Dermis microvascular lymphatic vessel endothelial cell (primary cell): ENCODE results near the gene ZBTB7C. TPM values are rescaled to one million over a fixed set of nuclear protein-coding genes. Genes with fewer than 3 reads are reported as not detected.

Source experiments
- DNase-seq, 2 donors: peaks; one replicate each; pipeline versions ENCODE4 v3.0.0 to v3.0.0-alpha.2; 2010; ENCODE audit warnings: low read depth in 2 of 2
- total RNA-seq: library from RNA; depleted of rRNA; stranded (reverse); fragments of >200 nt; gene quantifications from 2 replicates; pipeline ENCODE4 v1.2.1, GENCODE V29; 2014

Gene ZBTB7C
- total RNA-seq, 1 donor from 2014 or later: under 0.01 TPM

DNA sequence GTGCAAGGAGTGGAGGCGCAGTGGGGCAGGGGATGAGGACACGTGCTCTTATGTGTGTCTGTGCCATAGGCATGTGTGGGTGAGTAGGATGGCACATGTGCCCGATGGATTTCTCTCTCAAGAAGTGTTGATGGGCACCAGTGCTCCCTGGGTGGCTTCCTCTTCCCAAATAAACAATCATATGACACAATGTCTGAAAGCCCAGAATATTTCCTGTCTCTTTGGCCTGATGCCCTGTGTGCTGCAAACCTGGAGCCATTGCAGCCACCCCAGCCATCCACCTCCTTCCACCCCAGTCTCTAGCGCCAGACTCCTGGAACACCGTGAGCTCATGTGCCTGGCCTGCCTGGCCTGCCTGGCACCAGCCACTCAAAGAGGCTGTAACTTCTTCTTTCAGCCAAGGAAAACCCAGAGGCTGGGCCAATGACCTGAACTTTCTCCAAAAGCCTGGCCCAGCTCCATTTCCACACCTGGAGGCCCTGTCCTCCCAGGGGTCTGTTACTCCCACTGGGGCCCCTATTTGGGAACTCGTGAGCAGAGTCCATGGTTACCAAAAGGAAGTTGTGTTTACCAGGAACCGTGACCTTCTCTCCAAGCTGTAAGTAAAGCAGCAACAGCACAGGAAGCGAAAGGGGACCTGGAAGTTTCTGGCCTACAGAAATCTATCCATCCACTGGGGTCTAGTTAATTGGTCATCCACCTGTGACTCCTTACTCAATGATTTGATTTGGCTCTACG is 9.5 kb upstream of the ZBTB7C start:
- no peak for DNase-seq

DNA sequence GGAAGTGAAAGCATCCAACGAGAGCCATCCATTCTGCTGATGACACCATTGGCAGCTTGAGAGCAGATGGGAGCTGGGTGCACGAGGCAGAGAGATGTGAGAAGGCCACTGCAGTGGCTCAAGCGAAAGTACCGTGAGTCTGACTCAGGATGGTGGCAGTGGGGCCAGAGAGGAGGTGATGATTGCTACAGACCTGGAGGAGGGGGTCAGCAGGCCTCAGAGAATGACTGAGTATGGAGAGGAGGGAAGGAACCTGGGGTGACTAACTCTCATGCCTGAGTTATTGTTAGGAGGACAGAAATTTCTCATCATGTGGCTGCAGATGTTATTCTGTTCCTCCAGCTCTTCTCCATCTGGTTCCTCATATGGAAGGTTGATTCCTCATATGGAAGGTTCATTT is 8.8 kb upstream of the ZBTB7C start:
- DNase-seq: no peak

DNA sequence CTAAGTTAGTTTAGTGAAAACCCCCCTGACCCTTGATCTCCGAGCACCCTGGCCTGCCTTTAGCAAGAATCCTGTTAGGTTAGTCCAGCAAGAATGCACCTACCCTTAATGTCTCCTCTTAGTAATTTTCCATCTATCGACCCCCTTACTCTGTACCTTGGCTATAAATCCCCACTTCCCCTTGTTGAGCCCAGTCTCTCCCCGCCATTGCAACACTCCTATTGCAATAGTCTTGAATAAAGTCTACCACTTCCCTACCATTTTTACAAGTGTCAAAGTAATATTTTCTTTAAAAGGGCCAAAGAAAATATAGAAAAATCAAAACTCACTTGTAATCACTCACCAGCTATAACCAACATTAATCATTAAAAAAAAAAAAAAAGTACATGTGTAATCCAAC is 4.2 kb upstream of the ZBTB7C start:
- DNase-seq: no peak

DNA sequence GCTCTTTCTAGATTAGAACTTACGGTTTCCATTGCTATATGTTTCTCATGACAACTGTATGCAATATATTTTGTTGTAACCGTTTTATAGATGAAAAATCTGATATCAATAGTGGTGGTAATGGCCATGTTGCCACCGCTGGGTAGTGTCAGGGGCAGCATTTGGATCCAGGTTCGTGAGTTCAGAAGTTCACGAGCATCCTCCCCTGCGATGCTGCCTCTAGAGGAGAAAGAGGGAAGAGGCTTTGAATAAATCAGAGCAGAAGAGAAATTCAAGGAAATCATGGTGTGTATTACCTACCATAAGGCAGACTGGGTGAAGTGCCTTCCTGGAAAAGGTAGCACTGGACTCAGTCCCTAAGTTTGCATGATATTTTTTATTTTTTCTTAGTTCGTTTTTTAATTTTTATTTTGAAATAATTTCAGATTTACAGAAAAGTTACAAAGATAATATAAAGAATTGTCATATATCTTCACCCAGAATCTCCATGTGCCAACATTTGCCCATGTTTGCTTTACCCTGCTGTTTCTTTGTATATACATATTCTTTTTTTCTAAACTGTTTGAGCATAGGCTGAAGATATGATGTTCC is 3.3 kb upstream of the ZBTB7C start:
- peak; percentile 10 to 24 for DNase-seq

DNA sequence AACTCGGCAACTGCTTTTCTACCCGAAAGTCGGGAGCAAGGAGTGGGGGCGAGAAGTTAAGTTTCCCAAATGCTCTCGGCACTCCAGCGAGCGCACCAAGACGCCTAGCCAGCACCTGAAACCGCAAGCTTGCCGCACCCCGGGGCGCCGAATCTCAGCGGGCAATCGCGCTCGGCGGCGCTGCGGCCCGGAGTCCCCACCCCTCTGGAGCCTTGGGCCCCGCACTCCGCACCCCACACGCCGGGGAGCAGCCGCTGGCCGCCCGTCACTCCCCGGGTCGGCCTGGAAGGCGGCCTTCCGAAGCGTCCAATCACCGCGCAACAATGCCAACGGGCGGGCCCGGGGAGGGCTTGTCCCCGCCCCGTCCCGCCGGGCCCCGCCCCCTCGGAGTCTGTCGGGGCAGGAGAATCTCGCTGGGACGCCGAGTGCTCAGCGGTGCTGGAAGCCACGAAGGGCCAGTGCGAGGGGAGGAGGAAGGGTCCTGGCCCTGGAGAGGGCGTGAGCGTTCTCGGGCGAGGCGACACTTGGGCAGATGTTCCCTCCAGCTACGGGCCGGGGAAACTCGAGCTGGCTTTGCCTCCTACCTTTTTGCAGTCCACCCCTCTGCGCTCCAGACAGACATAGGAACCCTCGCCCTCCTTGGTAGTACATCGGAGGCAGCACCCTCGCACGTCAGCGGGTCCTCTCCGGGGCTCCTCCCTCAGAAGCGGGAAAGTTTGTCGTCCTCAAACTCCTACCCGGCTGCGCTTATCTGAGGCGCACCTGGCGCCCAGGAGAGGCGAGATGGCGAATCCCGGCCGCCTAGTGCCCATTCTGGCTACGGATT is 1.1 kb upstream of the ZBTB7C start:
- peak; percentile 51 to 86 for DNase-seq

DNA sequence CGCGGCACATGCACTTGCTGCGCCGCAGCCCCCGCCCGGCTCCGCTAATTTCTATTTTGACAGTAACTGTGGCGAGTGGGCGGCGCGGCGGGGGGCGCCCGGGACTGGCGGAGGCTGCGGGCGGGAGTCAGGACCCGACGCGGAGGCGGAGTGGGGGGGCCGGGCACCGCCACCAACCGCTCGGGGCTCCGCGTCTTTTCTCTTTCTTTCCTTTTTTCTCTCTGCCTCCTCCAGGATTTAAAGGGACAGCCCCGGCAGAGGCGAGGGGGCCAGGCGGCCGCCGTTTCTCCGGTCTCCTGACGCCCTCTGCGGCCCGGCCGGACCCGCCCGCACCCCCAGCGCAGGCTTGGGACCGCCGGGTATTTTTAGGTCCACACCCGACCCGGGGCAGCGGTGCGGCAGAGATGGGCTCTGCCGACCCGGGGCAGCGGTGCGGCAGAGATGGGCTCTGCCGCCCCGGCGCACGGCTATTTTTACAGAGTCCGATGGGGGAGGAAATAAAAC is 460 bp upstream of the ZBTB7C start:
- DNase-seq: no peak

DNA sequence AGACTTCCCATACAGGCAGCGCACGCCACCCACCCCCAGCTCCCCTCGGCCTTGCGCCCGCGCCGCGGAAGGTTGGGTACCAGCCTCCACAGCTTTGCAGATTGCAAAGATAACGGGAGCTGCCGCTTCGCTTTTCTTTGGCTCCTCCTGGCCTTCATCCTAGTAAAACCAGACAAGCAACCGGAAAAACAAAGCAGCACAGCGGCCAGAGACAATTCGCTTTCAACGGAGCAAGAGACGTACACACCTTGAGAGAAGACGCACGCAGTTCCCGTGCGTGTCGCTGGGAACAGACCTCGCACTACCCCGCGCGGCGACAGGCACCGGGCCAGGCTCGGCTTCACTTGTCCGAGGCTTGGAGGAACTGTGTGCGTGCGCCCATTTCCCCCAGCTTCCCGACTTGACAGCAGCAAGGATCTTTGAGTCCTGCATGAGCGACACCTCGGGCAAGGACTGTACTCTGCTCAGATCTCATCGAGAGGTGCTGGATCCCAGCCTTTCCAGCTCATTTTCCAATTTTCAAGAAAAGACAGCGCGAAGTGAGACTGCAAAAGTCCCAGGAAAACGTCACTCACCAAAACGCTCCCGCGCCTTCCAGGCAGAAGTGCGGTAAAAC is 964 bp downstream of the ZBTB7C start:
- peak in 1 of 2 donors; percentile 3 for DNase-seq

DNA sequence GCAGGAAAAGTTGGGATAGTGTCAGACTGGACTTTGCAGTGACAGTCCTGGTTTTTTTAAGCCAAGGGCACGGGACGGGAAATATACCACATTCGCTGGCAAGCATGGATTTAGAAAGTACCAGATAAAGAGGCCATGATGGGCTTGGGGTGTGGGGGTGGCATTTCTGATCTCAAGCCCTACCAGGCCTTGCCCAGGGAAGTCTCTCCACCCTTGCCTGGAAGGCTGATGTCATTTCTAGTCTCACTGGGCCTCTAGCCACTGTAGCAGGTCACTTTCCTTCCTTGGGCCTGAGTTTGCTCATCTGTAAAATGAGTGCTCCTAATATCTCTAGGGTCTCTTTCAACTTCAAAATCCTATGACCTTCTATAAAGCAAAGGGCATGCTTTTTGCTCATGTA is 1.8 kb downstream of the ZBTB7C start:
- no peak for DNase-seq

DNA sequence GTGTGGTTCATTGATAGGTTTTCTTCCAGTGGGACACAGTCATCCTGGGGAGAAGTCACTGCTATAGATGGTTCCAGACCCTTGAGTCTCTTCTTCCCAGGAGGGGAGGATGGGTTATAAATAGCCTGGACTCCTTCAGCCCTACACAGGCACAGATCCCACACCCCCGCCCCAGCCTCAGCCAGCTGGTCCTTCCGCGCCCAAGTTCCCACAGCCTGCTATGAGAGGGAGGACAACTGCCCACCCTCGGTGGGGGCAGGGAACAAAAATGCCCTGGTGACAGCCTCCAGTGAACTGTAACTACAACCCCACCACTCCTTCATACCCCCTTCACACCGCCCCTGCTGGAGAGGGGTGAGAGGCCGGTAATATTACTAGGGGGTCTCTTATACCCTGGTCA is 3.2 kb downstream of the ZBTB7C start:
- no peak for DNase-seq

DNA sequence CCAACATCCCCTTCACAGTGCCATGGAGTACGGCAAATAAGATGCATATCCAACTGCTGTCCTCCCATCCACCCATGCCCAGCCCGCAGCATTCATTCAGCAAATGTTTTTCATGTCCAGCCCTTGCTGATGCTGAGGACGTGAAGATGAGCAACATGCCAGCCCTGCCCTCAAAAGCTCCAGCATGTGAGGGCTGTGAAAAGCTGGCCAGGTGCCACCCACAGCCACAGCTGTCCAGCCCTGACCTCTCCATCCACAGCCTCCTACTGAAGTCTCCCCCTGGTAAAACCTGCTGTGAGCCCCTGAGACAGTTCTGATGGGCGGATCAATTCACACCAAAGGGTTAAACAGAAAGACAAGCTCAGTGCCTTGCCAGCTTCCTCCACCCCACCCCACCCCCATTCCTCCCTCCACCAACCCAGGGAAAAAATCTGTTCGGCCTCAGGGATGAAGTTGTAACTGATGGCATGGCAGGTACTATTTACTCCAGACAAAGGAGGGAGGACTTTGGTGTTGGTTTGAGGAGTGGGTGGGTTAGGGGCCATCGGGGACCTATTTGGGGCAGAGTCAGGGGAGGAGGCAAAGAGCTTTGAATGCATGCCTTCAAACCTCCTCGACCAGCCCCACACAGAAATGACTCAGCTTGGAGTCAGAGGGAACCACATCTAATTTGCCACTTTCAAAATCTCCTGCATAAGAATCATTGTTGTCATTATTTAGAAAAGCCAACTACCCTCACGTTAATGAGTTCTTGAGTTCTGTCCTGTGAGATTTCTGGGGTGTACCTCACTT is 4.3 kb downstream of the ZBTB7C start:
- DNase-seq: no peak

DNA sequence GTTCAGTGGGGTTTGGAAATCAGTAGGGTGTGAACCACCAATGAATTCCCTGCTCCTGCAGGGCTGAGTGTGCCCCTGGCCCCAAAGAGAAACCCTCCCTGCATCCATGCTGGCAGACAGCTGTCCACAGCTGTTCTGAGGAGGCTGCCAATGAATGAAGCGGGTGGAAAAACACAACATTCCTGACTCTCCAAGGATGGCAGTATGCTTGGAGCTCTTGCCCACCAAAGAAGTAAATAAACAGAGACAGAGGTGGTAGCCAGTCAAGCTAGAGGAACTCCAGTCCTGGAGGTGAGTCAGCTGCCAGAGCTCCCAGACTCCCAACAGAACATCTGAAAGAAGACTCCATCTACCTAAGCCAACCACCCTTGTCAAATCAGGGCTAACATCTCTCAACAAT is 6.2 kb downstream of the ZBTB7C start:
- DNase-seq: no peak

DNA sequence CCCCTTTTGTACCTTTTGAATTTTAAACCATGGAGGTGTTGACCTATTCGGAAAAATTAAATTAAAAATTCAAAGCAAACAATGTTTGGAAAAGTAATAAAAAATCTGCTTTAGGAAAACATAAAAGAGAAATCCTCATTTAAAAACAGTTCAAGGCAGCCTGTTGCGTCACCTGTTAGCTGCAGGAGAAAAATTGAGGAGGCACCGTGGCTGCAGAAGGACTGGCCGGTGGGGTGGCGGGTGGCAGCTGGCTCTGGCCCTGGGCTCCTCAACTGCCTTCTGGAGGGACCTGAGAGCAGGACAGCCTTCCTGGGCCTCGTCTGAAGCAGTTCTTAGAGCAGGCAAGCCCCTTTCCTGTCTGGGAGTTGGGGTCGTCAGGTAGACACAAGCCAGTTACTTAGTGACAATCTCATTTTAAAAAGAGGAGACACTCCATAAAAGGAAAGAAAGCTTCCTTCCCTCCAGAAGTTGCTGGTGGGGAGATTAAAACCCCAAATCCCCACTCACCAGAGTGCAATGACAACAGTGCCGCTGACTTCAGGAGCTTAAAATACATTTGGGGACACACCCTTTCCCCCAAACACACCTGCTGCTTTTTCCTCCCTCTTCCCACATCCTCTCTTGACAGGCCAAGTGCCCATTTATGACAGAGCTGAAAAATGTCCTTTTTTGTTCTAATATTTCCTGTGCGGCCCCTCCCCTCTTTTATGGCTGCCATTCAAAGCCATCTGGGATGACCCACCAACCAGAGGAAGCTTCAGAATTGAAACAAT is 9.7 kb downstream of the ZBTB7C start:
- no peak for DNase-seq

DNA sequence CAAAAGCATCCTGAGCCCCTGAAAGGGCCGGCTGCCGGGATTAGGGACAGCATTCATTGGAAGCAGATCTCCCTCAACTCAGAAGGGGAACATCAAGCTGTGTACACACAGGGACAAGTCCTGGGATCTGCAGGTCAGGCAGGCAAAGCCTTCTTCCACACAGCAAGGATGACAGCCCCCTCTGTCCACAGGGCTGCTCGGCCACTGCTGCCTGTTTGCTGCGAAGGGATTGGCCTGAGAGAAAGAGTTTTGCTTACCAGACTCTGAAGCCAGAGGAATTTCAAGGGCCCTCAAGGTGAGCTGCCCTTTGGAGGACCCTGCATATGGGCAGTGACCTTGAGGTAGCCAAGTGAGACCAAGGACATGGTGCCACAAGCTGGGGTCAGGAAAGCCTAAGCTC is 11.1 kb downstream of the ZBTB7C start:
- no peak for DNase-seq

DNA sequence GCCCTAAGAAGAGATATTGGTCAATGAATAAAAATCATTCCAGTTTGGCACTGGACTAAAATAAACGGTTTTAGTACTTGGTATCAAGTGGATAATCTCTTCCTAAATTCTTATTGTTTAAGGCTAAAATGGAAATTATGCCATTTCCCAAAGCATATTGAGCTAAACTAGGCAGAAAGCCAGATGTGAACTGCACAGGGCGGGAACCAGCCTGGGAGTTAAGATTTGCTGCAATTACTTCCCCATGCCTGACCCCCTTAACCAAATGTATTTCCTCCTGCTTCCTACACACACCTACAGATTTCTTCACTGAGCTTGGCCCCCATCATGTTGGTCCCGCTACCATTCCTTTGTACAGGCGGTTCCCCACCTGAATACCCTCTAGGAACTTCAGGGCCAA is 12.2 kb downstream of the ZBTB7C start:
- DNase-seq: no peak

DNA sequence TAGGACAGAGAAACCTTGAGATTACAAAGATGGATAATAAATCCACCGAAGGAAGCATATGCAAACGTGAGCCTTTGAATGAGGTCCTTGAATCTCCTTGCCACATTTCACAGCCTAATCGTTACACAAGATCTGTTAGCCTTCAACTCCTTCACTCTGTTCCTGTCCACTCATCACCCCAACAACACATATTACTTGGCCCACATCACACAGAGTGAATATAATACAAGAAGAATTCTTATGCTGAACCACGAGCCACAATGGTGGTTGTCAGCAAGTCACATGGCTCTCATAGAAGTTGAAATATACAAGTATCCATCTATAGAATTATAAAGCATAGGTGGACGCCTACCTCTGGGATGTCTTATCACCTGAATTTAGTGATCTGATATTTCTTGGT is 12.6 kb downstream of the ZBTB7C start:
- DNase-seq: no peak

DNA sequence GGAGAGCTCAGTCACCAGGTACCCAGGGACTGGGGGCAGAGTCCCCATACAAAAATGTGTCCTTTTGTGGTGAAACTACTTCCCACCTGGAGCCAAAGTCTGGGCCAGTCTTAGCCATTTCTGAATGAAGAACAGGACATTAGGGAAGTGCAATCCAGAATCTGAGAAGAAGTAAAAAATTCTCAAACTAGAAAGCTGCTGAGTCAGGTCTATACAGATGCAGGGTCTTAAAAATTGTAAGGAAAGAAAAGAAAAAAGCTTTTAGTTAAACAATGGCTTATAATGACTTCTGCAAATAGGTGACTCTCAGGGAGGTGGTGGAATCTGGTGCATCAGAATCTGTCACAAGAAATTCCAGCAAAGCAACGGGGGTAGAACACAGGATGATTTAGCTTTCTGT is 13.5 kb downstream of the ZBTB7C start:
- no peak for DNase-seq

DNA sequence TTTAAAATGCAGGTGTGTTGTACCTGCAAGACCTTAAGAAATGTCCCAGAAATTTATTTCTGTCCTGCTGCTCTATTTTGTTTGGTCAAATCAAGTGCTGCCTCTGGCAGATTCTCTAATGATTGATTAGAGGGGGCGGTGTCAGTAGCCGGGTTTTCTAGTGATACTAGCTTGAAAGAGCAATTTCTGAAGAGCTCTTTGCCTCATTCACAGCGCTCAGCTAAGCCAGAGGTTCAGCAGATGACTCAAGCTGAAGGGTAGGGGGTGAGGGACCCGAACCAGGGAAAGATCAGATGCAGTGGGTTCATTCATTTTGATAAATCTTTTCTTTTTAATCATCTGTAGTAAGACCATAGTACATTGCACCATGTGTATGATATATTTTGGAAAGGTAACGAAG is 15.0 kb downstream of the ZBTB7C start:
- DNase-seq: no peak

DNA sequence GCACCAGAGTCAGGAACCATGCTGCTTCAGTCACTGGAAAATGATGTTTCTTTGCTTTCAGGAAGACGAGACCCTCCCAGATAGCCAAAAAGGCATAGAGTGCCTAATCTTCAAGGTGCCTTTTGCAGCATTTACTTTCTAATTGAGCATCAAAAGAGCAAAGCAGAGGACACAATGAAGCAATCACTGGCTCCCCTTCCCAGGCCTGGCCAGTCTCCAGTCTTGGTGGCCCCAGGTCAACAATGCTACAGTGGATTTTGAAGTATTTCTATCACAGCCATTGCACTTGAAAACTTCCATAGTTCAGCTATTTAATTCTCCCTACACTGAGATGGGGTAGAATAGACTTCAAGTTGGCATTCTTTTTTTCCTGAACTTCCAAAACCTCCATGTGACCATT is 15.4 kb downstream of the ZBTB7C start:
- no peak for DNase-seq

DNA sequence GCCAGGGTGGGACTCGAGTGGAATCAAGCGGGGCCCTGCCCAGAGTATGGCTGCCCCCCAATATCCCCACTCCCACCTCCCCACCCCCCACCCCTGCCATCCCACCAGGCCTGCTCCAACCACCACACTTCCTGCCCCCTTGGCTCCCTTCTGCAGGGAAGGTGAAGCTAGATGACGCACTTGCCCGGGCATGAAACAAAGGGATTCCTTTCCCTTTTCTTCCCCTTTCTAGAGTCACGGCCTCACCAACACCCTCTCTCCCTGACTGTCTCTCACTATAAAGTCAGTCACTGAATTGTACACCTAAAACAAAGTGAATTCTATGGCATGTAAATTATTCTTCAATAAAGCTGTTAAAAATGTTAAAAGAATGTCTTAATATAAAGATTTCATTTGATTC is 16.0 kb downstream of the ZBTB7C start:
- no peak for DNase-seq

DNA sequence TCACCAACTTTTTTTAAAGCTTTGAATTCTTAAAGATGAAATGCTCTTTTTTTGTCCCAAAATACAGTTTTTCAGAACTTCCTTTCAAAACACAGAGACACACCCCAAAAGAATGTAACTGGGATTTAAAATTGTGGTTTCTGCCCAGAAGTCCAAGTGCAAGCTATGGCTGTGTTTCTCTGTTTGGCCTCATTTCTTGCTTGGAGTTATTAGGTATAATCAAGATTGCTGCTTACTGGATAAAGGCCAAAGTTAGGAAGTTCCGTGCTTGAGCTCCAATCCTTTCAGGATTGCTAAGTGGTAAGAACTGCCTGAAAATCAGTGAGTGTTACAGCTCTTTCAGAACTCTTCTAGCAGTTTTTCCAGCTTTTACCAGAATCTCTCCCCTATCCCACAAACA is 16.9 kb downstream of the ZBTB7C start:
- DNase-seq: no peak

DNA sequence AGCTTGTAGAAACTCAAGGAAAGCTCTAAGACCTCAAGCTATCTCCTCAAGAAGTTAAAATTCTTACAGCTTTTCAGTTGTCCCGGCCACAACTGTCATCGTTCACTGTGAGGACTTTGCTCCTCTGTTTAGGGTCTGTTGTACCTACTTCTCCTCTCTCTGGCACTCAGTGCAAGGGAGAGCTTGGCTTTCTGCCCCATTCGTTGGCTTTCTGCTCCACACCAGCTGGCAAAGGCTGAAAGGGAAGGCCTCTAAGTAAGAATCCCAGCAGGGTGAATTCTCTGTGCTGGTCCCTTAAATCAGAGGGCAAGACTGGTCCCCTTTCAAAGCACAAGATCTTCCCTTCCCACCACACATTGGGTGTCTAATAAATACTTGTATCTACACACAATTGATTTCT is 17.3 kb downstream of the ZBTB7C start:
- no peak for DNase-seq
